SIG-M5 (cell line): ENCODE measurements around the gene P2RX1.

Experiments used
- DNase-seq: peaks from one replicate; lab custom pipeline; 2025; lab: John Stamatoyannopoulos, UW

Gene P2RX1

DNA sequence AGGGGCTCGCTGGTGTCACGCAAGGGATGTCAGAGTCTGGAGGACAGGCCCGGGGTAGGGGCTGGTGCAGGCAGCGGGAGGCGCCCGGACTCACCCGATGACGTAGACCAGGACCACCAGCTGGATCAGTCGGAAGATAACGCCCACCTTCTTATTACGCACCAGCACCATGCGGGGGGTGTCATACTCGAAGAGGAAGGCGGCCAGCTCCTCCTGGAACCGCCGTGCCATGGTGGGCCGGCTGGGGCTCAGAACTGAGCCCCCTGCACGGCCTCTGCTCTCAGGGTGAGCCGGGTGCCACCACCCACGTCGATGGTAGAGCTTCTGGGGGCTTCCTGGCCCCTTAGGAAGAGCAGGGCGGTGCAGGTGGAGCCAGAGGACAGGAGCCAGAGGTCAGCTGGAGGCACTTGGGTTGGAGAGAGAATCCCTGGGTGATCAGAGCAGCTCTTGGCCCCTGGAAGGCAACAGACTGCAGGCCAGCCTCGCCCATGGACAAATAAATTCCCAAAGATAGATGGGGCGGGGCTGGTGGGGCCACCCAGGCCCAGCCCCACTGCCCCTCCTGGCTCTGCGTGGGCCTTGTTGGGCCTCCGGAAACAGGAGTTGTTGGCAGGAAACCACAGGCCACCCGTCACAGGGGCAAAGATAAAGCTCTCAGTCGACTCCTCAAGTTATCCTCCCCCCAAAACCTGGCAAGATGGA is at the start of gene P2RX1:
Gene P2RX1 (minus strand): TSS at position 471 of the 702 bp plus-strand sequence. CDS start 240 bp downstream, at position 231.
- peak; percentile 68 for DNase-seq

GRCh38 chr17:3965118-3965800 is 49.0 kb upstream of the P2RX1 start:
- DNase-seq, result peak; percentile 35

DNA sequence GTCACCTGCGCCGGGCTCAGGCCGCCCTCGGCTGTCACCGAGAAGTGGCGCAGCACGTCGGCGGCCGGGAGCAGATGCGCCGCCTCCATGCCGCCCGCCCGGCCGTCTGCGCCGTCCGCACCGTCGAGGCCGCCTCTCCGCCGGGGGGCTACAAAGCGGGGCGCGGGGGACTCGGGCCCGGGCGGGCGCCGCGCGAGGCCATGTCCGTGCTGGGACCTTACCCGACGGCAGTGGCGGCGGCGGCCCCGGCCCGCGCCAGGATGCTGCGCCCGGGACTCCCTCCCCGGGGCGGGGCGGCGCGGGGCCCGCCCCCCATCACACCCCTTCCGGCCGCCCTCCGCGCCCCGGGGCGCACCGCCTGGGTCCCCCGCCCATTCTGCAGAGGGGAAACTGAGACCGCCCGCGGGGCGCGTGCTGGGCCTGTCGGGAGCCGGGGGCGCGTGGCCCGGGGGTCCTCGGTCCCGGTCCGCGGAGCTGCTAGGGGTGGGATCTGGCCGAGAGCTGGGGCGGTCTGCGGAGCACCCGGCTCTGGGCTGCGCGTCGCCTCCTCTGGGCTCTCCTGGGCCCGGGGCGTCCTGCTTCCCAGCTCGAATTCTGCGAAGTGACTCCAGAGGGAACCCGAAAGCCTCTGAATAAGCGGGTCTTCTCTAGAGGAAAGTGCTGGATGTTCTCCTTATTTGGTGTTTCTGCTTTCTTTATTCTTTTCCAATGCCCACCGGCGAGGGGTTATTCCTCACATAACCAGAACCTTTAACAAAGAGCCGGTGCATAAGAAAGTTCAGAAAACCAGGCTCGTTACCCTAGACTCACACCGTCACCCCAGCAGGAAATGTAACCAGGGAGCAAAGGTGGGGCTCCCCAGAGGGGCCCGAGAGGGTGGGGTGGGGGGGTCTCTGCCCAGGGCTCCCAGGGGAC is 48.2 kb upstream of the P2RX1 start, which contains the start of gene ATP2A3:
Gene ATP2A3 (minus strand): TSS at position 235 of the 915 bp plus-strand sequence. CDS start 146 bp downstream, at position 89.
- no peak for DNase-seq

- no peak for DNase-seq
Measured at GRCh38 chr17:3963237-3964201, 47.3 kb upstream of the P2RX1 start.

GRCh38 chr17:3962965-3963236 is 46.6 kb upstream of the P2RX1 start:
- DNase-seq, result no peak

DNA sequence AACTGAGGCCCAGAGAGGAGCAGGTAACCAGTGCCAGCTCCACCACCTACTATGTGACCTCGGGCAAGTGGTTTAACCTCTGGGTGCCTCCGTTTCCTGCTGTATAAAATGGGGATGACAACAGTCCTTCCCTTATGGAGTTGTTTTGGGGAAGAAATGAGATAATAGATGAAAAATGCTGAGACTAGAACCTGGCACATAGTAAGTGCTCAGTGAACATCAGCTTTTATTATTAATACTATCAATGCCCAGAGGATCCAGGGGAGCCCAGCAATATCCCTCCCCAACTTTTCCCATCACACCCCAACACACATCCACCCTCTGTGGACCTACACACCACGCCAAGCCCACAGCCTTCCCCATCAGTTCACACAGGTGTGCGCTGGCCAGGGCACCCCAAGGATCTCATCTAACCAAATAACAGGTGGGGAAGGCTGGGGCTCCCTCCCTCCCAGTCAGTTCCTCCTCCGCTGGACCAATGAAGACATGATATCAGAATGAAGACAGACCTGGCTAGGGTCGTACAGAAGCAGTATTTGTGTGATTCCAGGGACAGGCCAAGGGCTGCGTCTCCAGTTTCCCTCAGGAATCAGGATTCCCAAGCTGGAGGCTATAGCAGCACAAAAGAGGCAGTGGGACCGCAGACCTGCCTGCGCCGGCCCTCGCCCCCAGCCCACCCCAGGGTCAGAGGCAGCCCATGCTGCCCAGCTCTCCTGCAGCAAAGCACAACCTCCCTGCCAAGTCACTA is 46.1 kb upstream of the P2RX1 start:
- no peak for DNase-seq

DNA sequence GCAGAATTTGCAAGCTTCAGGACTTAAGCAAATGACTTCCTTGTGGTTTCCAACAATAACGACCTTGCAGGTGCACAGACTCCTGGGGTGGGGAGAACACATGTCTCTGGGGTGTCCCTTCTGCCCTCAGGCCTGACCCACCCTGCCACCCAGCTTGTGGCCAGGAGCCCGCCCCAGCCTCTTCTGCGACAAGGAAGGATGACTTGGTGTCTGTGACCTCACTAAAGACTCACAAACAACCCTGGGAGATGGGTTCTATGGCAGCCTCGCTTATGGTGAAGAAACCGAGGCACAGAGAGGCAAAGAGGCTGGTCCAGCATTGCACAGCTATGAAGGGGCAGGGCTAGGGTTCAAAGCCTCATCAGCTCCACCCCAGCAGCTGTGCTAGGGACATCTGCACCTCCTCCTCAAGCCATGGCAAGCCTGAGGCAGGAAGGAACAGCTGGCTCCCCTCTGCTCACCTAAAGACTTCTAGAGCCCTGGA is 45.3 kb upstream of the P2RX1 start:
- no peak for DNase-seq

- DNase-seq, result no peak
Measured at GRCh38 chr17:3960764-3961163, 44.5 kb upstream of the P2RX1 start.

- DNase-seq, result no peak
Measured at GRCh38 chr17:3959921-3960601, 43.8 kb upstream of the P2RX1 start.

DNA sequence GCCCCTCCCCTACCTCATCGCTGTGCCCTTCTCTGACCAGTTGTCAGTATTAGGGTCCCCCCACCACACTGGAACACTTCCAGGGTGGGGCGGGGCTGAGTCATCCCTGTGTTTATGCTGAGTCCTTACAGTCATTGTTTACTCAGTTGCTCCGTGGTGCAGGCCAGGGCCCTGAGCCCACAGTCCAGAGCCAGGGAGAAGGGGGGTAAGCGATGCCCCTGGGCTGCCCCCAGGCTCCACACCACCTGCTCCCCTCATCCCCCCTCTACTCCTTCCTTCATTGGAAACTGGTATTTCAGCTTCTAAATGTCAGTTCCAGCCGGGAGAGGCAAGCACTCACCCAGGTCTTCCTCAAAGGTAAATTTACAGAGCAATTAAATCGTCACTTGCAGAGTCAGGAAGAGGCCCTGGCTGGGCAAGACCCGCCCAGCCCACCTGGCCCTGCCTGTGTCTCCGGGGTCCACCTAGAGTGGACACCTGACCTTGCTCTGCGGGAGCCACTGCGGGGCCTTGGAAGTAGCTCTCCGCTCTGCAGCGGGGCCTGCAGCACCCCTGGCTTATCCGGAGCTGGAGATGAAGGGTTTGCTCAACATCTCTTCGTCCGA is 43.1 kb upstream of the P2RX1 start:
- DNase-seq, result no peak

- DNase-seq, result no peak
Measured at GRCh38 chr17:3957735-3958599, 41.7 kb upstream of the P2RX1 start.

GRCh38 chr17:3956983-3957382 is 40.7 kb upstream of the P2RX1 start:
- DNase-seq, result no peak

GRCh38 chr17:3956327-3956957 is 40.2 kb upstream of the P2RX1 start:
- no peak for DNase-seq

DNA sequence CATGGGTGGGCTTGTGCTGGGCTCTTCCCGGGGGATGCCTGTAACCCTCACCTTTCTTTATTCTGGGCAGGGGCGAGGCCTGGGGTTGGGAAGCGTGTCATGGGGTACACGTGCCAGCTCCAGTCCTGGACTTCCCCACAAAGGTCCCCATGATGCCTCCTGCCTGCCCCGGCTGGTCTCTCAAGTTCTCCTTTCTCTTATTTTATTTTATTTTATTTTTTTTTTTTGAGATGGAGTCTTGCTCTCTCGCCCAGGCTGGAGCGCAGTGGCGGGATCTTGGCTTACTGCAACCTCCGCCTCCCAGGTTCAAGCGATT is 39.4 kb upstream of the P2RX1 start:
- DNase-seq, result no peak

DNA sequence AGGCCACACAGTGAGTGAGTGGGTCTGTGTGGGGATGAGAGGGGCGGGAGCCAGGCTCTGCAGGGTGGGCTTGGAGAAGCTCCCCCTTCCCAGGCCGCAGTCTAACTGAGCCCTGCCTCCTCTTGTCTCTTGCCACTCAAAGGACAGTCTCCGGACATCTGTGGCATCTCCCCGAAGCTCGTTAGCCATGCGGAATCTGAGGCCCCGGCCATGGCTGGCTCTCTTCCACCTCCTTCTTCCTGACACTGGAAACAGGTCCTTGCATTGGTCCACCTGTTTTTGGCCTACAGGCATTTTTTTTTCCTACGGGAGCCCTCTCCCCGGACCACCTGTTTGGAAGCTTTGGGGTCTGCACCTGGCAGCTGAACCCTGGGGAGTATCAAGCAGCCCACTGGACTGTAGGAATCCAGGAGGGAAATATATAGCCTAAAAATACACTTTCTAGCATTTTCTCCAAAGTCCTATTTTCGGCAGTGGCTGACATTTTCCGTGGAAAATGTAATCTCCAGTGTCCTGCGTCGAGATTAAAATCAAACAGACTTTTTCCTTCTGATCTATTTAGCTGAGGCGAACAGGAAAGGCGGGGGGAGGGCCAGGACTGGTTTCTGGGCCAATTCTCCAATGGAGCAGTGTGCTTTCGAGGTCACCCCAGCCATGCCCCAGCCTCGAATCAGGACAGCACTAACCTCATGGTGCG is 38.9 kb upstream of the P2RX1 start:
- no peak for DNase-seq

DNA sequence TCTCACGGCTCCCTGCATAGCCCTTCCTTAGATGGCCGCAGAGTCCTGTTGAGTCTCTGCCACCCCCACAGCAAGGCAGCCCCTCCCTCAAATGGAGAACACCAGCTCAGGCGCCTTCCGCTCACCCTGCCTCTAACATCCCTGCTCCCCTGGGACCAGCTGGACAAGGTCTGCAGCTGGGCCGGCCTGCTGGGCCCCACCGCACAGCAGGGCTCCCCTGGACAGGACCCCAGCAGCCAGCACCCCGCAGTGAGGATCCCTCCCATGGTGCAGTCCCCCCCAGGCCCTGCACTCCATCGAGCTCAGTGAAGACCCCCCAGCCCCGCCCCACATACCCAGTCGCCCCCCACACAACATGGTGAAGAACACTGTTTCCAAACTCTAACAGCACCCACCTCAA is 37.8 kb upstream of the P2RX1 start:
- DNase-seq, result no peak

DNA sequence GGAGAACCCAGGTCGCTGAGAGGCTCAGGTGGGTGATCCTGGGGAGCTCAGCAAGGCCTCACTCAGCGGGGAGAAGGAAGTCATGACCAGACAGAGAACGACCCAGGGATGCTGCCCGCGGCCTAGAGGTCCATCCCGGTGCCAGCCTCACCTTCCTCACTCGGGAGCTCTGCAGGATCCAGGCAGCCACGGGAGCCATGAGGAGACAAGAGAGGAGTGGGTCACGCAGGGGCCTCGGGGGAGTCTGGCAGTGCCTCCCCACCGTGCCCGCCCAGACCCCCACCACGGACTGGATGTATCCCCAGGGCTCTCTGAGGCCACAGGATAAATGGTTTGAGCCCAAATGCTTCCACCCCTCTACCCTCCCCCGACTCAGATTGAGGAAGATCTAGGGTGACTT is 37.3 kb upstream of the P2RX1 start:
- no peak for DNase-seq

DNA sequence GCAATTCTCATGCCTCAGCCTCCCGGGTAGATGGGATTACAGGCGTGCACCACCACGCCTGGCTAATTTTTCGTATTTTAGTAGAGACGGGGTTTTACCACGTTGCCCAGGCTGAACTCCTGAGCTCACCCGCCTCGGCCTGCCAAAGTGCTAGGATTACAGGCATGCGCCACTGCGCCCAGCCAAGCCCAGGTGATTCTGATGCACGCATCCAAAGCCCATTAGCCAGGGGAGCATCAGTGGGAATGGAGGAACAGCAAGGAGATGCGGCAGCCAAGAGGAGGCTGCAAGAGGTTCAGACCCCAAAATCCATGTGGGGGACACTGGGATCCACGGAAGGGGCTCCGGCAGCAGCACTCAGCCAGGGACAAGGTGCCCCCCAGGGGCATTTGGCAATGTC is 35.9 kb upstream of the P2RX1 start:
- DNase-seq, result no peak
